ENCODE measurements around the gene RABEP2.

DNA sequence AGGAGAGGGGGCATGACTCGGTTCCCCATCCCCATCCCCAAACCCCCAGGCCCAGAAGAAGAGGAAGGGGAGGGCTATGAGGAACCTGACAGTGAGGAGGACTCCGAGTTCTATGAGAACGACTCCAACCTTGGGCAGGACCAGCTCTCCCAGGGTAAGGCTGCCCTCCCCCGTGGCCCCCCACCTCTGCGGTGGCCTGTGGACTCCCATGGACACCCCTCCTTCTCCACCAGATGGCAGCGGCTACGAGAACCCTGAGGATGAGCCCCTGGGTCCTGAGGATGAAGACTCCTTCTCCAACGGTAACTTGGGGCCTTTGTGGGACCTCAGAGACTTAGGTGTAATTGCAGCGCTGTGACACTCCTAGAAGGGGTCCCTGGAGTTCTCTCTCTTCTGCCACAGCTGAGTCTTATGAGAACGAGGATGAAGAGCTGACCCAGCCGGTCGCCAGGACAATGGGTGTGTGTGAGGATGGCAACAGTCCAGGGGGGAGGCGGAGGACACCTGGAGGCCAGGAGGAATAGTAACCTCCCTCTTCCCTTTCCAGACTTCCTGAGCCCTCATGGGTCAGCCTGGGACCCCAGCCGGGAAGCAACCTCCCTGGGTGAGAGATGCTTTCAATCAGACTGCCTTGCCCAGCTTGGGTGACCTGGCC lies 12.3 kb upstream of the RABEP2 start:
- TF ChIP-seq, protein P1, sequence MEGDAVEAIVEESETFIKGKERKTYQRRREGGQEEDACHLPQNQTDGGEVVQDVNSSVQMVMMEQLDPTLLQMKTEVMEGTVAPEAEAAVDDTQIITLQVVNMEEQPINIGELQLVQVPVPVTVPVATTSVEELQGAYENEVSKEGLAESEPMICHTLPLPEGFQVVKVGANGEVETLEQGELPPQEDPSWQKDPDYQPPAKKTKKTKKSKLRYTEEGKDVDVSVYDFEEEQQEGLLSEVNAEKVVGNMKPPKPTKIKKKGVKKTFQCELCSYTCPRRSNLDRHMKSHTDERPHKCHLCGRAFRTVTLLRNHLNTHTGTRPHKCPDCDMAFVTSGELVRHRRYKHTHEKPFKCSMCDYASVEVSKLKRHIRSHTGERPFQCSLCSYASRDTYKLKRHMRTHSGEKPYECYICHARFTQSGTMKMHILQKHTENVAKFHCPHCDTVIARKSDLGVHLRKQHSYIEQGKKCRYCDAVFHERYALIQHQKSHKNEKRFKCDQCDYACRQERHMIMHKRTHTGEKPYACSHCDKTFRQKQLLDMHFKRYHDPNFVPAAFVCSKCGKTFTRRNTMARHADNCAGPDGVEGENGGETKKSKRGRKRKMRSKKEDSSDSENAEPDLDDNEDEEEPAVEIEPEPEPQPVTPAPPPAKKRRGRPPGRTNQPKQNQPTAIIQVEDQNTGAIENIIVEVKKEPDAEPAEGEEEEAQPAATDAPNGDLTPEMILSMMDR (conservative IDR thresholded peaks at IDR 0.05; ENCODE audit: low read length) = peak; percentile 25
- no peak for TF ChIP-seq EZH2phosphoT487 (IDR thresholded peaks at IDR 0.05; ENCODE audit: borderline replicate concordance)
